ENCODE measurements around the gene DPM1. TPM values are rescaled to one million over a fixed set of nuclear protein-coding genes. Genes with fewer than 3 reads are reported as not detected.

Gene DPM1
- total RNA-seq, 1 donor from 2014 or later, result 82.7 TPM

- Histone ChIP-seq H3K36me3 (ENCODE audit: control insufficient read depth, insufficient read depth, low read length) (no peaks in the 10 kb centered on the region), H3K27me3 (ENCODE audit: control insufficient read depth, insufficient read depth, low read length) (no peaks in the 10 kb centered on the region), H3K4me3 (ENCODE audit: low read depth, low read length) (no peak overlapping the region)
- no peak for FAIRE-seq
- no peak for TF ChIP-seq CTCF (IDR thresholded peaks at IDR 0.05; ENCODE audit: insufficient read depth, low read length, severe bottlenecking)
- no peak for DNase-seq (ENCODE audit: low read depth)
These were observed 9.3 kb upstream of the DPM1 start for GRCh38 chr20:50967586-50967985.

GRCh38 chr20:50959543-50960126 lies 1.3 kb upstream of the DPM1 start:
- peaks cover 3% of the 10 kb centered on the region for H3K36me3 ChIP-seq (ENCODE audit: control insufficient read depth, insufficient read depth, low read length)
- DNase-seq (ENCODE audit: low read depth) (no peak), FAIRE-seq (no peak)
- no peak for TF ChIP-seq CTCF (IDR thresholded peaks at IDR 0.05; ENCODE audit: insufficient read depth, low read length, severe bottlenecking)
- peak overlapping the region; percentile 80 for H3K4me3 ChIP-seq (ENCODE audit: low read depth, low read length)
- no peaks in the 10 kb centered on the region for H3K27me3 ChIP-seq (ENCODE audit: control insufficient read depth, insufficient read depth, low read length)

- TF ChIP-seq CTCF (IDR thresholded peaks at IDR 0.05; ENCODE audit: insufficient read depth, low read length, severe bottlenecking), result no peak
- DNase-seq (ENCODE audit: low read depth) (peak; percentile 88), FAIRE-seq (no peak)
- H3K27me3 ChIP-seq (ENCODE audit: control insufficient read depth, insufficient read depth, low read length), result no peaks in the 10 kb centered on the region
- H3K36me3 ChIP-seq (ENCODE audit: control insufficient read depth, insufficient read depth, low read length), result peaks cover 5% of the 10 kb centered on the region
- H3K4me3 ChIP-seq (ENCODE audit: low read depth, low read length), result peak within 1 kb of the TSS; percentile 80
These were observed 547 bp upstream of the DPM1 start, which contains the start of gene MOCS3 for GRCh38 chr20:50958615-50959542. Gene MOCS3 (plus strand): TSS chr20:50958818. CDS start chr20:50958843, 25 bp downstream.

- H3K36me3 ChIP-seq (ENCODE audit: control insufficient read depth, insufficient read depth, low read length), result peaks cover 8% of the 10 kb centered on the region
- peak overlapping the region; percentile 80 for H3K4me3 ChIP-seq (ENCODE audit: low read depth, low read length)
- no peak for TF ChIP-seq CTCF (IDR thresholded peaks at IDR 0.05; ENCODE audit: insufficient read depth, low read length, severe bottlenecking)
- no peaks in the 10 kb centered on the region for H3K27me3 ChIP-seq (ENCODE audit: control insufficient read depth, insufficient read depth, low read length)
- FAIRE-seq (no peak), DNase-seq (ENCODE audit: low read depth) (no peak)
These were observed 1.1 kb downstream of the DPM1 start for GRCh38 chr20:50957276-50957675.

GRCh38 chr20:50953821-50954220 lies 4.5 kb downstream of the DPM1 start:
- H3K4me3 ChIP-seq (ENCODE audit: low read depth, low read length), result no peak overlapping the region
- DNase-seq (ENCODE audit: low read depth) (peak; percentile 53), FAIRE-seq (no peak)
- no peaks in the 10 kb centered on the region for H3K27me3 ChIP-seq (ENCODE audit: control insufficient read depth, insufficient read depth, low read length)
- no peak for TF ChIP-seq CTCF (IDR thresholded peaks at IDR 0.05; ENCODE audit: insufficient read depth, low read length, severe bottlenecking)
- H3K36me3 ChIP-seq (ENCODE audit: control insufficient read depth, insufficient read depth, low read length), result peaks cover 13% of the 10 kb centered on the region

All from bronchial epithelial cell (primary cell).